ENCODE results near the gene TSPAN14.

Gene TSPAN14

DNA sequence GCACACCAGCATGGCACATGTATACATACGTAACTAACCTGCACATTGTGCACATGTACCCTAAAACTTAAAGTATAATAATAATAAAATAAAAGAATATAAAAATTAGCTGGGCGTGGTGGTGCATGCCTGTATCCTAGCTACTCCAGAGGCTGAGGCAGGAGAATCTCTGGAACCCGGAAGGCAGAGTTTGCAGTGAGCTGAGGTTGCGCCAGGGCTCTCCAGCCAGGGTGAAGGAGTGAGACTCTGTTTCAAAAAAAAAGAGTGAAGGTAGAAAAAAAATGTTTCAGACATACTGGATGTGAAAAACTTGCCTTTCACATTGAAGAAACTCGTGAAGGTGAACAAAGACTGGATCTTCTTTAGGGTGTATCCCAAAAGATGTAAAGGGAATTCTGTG, 26.7 kb downstream of the TSPAN14 start:
- TF ChIP-seq, protein P1, sequence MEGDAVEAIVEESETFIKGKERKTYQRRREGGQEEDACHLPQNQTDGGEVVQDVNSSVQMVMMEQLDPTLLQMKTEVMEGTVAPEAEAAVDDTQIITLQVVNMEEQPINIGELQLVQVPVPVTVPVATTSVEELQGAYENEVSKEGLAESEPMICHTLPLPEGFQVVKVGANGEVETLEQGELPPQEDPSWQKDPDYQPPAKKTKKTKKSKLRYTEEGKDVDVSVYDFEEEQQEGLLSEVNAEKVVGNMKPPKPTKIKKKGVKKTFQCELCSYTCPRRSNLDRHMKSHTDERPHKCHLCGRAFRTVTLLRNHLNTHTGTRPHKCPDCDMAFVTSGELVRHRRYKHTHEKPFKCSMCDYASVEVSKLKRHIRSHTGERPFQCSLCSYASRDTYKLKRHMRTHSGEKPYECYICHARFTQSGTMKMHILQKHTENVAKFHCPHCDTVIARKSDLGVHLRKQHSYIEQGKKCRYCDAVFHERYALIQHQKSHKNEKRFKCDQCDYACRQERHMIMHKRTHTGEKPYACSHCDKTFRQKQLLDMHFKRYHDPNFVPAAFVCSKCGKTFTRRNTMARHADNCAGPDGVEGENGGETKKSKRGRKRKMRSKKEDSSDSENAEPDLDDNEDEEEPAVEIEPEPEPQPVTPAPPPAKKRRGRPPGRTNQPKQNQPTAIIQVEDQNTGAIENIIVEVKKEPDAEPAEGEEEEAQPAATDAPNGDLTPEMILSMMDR (IDR thresholded peaks at IDR 0.05; ENCODE audit: insufficient read depth, low read length, poor library complexity, severe bottlenecking) = no peak
- no peak for TF ChIP-seq EZH2phosphoT487 (conservative IDR thresholded peaks at IDR 0.05; ENCODE audit: low read length)
- no peak overlapping the region for H3K9ac ChIP-seq (ENCODE audit: low read length)
- H3K27ac ChIP-seq (ENCODE audit: low read depth, low read length) = no peak overlapping the region
- H3K4me2 ChIP-seq (ENCODE audit: low read depth, low read length, poor library complexity, severe bottlenecking) = no peak overlapping the region
- H2AFZ ChIP-seq (ENCODE audit: low read depth, low read length, severe bottlenecking) = no peak overlapping the region
- no peaks in the 10 kb centered on the region for H4K20me1 ChIP-seq (ENCODE audit: low read depth, low read length)
- no peaks in the 10 kb centered on the region for H3K36me3 ChIP-seq (ENCODE audit: low read length)
- H3K9me2 ChIP-seq (replicated peaks; ENCODE audit: insufficient read depth, low read length) = no peaks in the 10 kb centered on the region
- H3K27me3 ChIP-seq (ENCODE audit: low read length) = no peaks in the 10 kb centered on the region
- no peak overlapping the region for H3K4me3 ChIP-seq (ENCODE audit: insufficient read depth, low read length, poor library complexity, severe bottlenecking)
- no peaks in the 10 kb centered on the region for H3K9me3 ChIP-seq (ENCODE audit: insufficient read depth, low read length)
- H3K79me2 ChIP-seq (ENCODE audit: insufficient read depth, low read length) = no peaks in the 10 kb centered on the region
- H3F3A ChIP-seq (ENCODE audit: insufficient read depth) = no peaks in the 10 kb centered on the region

- no peaks in the 10 kb centered on the region for H3K9me3 ChIP-seq (ENCODE audit: insufficient read depth, low read length)
- no peaks in the 10 kb centered on the region for H3K36me3 ChIP-seq (ENCODE audit: low read length)
- H3K79me2 ChIP-seq (ENCODE audit: insufficient read depth, low read length) = no peaks in the 10 kb centered on the region
- H4K20me1 ChIP-seq (ENCODE audit: low read depth, low read length) = no peaks in the 10 kb centered on the region
- no peak overlapping the region for H3K4me2 ChIP-seq (ENCODE audit: low read depth, low read length, poor library complexity, severe bottlenecking)
- no peaks in the 10 kb centered on the region for H3K9me2 ChIP-seq (replicated peaks; ENCODE audit: insufficient read depth, low read length)
- TF ChIP-seq EZH2phosphoT487 (conservative IDR thresholded peaks at IDR 0.05; ENCODE audit: low read length) = no peak
- no peaks in the 10 kb centered on the region for H3K27me3 ChIP-seq (ENCODE audit: low read length)
- no peaks in the 10 kb centered on the region for H3F3A ChIP-seq (ENCODE audit: insufficient read depth)
- no peak overlapping the region for H3K27ac ChIP-seq (ENCODE audit: low read depth, low read length)
- no peak overlapping the region for H3K9ac ChIP-seq (ENCODE audit: low read length)
- no peak overlapping the region for H2AFZ ChIP-seq (ENCODE audit: low read depth, low read length, severe bottlenecking)
- no peak overlapping the region for H3K4me3 ChIP-seq (ENCODE audit: insufficient read depth, low read length, poor library complexity, severe bottlenecking)
Measured at GRCh38 chr10:80484243-80484642, 30.1 kb downstream of the TSPAN14 start.

DNA sequence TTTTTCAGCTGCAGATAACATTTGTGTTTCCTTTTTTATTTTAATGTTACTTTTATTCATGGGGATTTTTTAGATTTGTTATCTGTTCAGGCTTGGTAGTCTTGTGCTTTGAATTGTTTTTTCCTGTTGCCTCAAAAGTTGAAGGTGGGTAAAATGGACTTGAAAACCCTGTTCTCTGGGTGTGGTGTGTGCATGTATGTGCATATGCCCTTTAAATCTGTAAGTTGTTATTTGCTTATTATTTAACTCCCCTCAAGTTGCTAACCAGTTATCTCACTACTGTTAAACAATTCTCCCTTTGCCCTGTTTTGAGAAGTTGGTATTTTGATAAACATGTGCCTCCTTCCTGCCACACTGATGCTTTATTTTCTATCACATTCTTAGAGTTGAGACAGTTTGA, 30.6 kb downstream of the TSPAN14 start:
- Histone ChIP-seq H3K36me3 (ENCODE audit: low read length) (no peaks in the 10 kb centered on the region), H3K27ac (ENCODE audit: low read depth, low read length) (no peak overlapping the region), H3K9ac (ENCODE audit: low read length) (no peak overlapping the region), H4K20me1 (ENCODE audit: low read depth, low read length) (no peaks in the 10 kb centered on the region), H3K27me3 (ENCODE audit: low read length) (no peaks in the 10 kb centered on the region), H3K4me2 (ENCODE audit: low read depth, low read length, poor library complexity, severe bottlenecking) (no peak overlapping the region), H3K4me3 (ENCODE audit: insufficient read depth, low read length, poor library complexity, severe bottlenecking) (no peak overlapping the region), H3K9me2 (replicated peaks; ENCODE audit: insufficient read depth, low read length) (no peaks in the 10 kb centered on the region), H3K9me3 (ENCODE audit: insufficient read depth, low read length) (no peaks in the 10 kb centered on the region), H3K79me2 (ENCODE audit: insufficient read depth, low read length) (no peaks in the 10 kb centered on the region), H3F3A (ENCODE audit: insufficient read depth) (no peaks in the 10 kb centered on the region), H2AFZ (ENCODE audit: low read depth, low read length, severe bottlenecking) (no peak overlapping the region)
- TF ChIP-seq EZH2phosphoT487 (conservative IDR thresholded peaks at IDR 0.05; ENCODE audit: low read length) = no peak
- TF ChIP-seq, protein P1 (IDR thresholded peaks at IDR 0.05; ENCODE audit: insufficient read depth, low read length, poor library complexity, severe bottlenecking) = no peak

DNA sequence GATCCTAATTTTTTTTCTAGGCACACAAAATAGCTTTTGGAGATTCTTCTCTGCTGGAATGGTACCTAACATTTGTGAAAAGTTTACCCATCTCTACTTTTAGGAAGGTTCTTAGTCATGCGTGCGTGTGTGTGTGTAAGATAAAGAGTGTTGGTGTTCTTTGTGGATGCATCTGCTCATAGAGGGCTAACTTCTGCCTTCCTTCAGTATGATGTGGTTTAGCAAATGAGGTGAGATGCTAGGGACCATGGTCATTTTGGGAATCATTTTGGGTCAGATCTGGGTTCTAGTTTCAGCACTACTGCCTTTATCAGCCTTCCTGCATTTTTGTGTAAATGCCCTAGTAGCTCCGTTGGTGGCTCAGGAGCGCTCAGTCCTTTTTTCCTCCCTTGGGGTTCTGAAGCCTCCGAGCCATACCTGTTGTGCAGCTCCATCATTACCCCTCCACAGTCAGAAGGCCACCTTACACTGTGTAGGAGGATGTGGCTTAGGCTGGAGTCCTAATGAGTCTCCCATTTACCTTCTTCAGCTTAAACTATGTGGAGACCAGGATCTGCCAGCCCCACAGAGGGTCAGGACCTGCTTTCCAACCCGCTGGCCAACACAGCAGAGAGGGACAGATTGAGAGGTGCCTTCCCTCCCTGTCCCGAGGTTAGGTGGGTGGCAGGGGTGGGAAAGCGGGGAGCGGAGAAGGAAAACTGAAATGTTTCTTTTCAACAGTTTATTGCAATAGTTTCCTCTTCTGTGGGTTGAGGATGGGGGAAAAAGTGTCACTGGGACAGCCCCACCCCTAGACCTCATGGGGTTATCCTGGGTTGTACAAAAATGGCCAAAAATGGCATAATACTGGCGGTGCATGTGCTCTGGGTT, 31.2 kb downstream of the TSPAN14 start:
- Histone ChIP-seq H3K9ac (ENCODE audit: low read length) (no peak overlapping the region), H3K27me3 (ENCODE audit: low read length) (no peaks in the 10 kb centered on the region), H3K9me3 (ENCODE audit: insufficient read depth, low read length) (no peaks in the 10 kb centered on the region), H2AFZ (ENCODE audit: low read depth, low read length, severe bottlenecking) (no peak overlapping the region), H3K27ac (ENCODE audit: low read depth, low read length) (no peak overlapping the region), H3K9me2 (replicated peaks; ENCODE audit: insufficient read depth, low read length) (no peaks in the 10 kb centered on the region), H3K4me2 (ENCODE audit: low read depth, low read length, poor library complexity, severe bottlenecking) (no peak overlapping the region), H3K79me2 (ENCODE audit: insufficient read depth, low read length) (no peaks in the 10 kb centered on the region), H3K36me3 (ENCODE audit: low read length) (no peaks in the 10 kb centered on the region), H3K4me3 (ENCODE audit: insufficient read depth, low read length, poor library complexity, severe bottlenecking) (no peak overlapping the region), H3F3A (ENCODE audit: insufficient read depth) (no peaks in the 10 kb centered on the region), H4K20me1 (ENCODE audit: low read depth, low read length) (no peaks in the 10 kb centered on the region)
- TF ChIP-seq EZH2phosphoT487 (conservative IDR thresholded peaks at IDR 0.05; ENCODE audit: low read length) = no peak
- TF ChIP-seq, protein P1 (IDR thresholded peaks at IDR 0.05; ENCODE audit: insufficient read depth, low read length, poor library complexity, severe bottlenecking) = no peak
